Astrocyte of the cerebellum (primary cell): ENCODE data around the gene MGLL.

Source experiments
- DNase-seq: peaks from one replicate; pipeline ENCODE4 v3.0.0-alpha.2; 2011; ENCODE audit warnings: low read depth
- H3K4me3 ChIP-seq: 2 replicates; pipeline ENCODE4 v1.5.1; 2011; ENCODE audit warnings: mild to moderate bottlenecking, low read depth, low read length, moderate library complexity
- CTCF ChIP-seq: IDR thresholded peaks from 2 replicates; pipeline ENCODE4 v1.5.1; 2012; ENCODE audit warnings: low read length, low read depth, moderate library complexity, mild to moderate bottlenecking; ENCODE audit errors: missing control alignments
- in situ Hi-C: cut with HindIII; loops from 2 replicates; pipeline ENCODE4 v1.10.0; 2017; ENCODE audit warnings: low sequenced_read_pairs

Gene MGLL

GRCh38 chr3:127774647-127775046 lies 47.7 kb downstream of the MGLL start:
- in situ Hi-C loops = no loop called here
- no peak overlapping the region for H3K4me3 ChIP-seq
- no peak for DNase-seq
- no peak for TF ChIP-seq CTCF

- no peak overlapping the region for H3K4me3 ChIP-seq
- no peak for DNase-seq
- TF ChIP-seq CTCF = no peak
- in situ Hi-C loops = no loop called here
Observed at GRCh38 chr3:127773752-127774395, 48.4 kb downstream of the MGLL start.

DNA sequence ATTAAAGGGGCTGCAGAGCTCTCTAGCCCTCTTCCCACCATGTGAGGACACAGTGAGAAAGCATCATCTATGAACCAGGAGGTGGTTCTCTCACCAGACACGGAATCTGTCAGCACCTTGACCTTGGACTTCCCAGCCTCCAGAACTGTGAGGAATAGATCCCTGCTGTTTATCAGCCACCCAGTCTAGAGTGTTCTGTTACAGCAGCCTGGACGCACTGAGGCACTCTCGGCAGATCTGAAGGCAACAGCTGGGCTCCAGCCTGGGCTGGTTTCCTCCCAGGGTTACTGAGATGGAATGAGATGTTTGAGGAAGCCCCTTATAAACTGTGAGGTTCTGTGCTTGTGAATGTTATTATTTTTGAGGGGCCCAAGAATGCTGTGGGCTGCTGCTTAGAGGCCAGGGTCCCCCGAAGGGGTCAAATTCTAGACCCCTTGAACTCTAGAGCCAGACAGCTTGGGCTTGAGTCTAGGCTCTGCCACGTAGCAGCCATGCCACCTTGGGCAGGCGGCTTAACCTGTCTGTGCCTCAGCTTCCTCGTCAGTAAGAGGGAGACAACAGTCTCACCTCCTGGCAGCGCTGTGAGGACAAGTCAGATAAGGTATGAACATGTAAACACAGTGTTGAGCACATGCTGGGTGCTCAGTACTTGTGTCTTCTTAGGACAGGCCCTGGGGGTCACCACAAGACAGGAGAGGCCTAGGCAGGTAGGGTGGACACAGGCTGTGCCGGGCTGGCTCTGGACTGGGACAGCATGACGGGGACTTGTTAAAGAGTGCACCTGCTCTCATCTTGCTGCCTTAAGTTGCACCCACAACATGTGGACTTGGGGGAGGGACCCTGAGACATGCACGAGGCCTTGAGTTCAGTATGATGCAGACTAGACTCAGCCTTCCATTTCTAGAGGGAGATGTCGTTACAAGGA lies 49.2 kb downstream of the MGLL start:
- DNase-seq = no peak
- in situ Hi-C loops = no loop called here
- no peak overlapping the region for H3K4me3 ChIP-seq
- TF ChIP-seq CTCF = no peak

DNA sequence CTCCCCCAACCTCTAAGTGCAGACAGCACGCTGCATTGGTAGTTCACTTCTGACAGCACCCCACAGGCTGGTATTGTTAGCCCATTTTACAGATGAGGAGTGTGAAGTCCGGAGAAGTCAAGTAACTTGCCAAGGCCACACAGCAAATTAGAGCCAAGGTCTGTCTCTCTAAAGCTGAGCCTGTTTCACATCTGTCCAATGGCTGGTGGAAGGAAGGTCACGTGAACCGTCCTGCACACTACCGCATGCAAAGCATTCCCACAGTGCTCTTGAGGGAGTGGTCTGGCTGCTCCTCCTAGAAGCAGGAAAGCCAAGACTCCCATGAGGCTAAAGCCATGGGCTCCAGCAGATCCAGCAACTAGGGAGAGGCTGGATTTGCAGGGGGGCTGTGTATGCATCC lies 50.0 kb downstream of the MGLL start:
- TF ChIP-seq CTCF = no peak
- H3K4me3 ChIP-seq = no peak overlapping the region
- in situ Hi-C loops = no loop called here
- DNase-seq = no peak

- no peak for DNase-seq
- no peak for TF ChIP-seq CTCF
- H3K4me3 ChIP-seq = no peak overlapping the region
- in situ Hi-C loops = no loop called here
Observed at GRCh38 chr3:127771746-127772145, 50.6 kb downstream of the MGLL start.

DNA sequence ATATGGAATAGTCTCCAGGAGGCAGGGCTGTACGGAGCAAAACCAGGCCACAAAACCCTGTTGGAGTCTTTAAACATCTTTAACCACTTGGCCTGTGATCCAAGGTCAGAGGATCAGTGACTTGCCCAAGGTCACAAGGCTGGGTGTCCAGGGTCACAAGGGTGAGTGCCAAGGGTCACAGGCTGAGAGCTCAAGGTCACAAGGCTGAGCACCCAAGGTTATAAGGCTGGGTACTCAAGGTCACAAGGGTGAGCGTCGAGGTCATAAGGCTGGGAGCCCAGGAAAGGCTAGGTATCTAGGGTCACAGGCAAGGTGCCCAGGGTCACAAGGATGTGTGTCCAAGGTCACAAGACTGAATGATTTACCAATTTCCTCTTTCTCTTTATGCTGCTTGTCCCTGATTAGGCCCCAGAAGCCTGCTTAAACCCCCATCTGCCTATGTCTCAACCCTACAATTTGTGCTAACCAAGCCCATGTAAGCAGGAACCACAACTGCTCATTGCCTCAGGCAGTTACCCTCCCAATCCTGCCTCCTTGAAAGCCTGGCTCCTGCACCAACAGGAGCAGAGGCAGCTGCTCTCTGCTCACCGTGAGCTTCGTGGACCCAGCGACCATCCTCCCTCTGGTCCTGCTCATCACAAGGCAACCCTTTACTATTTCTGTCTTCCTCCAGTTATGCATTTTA lies 51.5 kb downstream of the MGLL start:
- in situ Hi-C loops = no loop called here
- TF ChIP-seq CTCF = no peak
- DNase-seq = no peak
- no peak overlapping the region for H3K4me3 ChIP-seq
